A549 (cell line): ENCODE measurements around the gene JAG2. TPM values are rescaled to one million over a fixed set of nuclear protein-coding genes. Genes with fewer than 3 reads are reported as not detected.

Experiments
- ATAC-seq, 2 experiments: fragments of 200-7000 bp in 1 of 2; fragments of >200 bp in 1 of 2; cut with Nextera tagmentation in 1 of 2; cut with Tn5 transposase in 1 of 2; 3 replicates each; pipeline versions ENCODE4 v1.8.0 to v1.9.1; 2018 to 2020; ENCODE audit warnings: mild to moderate bottlenecking in 1 of 2, moderate library complexity in 1 of 2
- CTCF ChIA-PET: fragments of 300-600 bp; sonication (Branson Sonifier 250); formaldehyde crosslinking; extraction: SDS; loops from one replicate; lab custom pipeline; 2021; ENCODE audit warnings: antibody characterized with exemption, inconsistent platforms; lab: Yijun Ruan, JAX
- POLR2A ChIA-PET: fragments of 350-600 bp; formaldehyde crosslinking; extraction: SDS; loops from one replicate; lab custom pipeline; 2021; ENCODE audit warnings: antibody characterized with exemption, inconsistent platforms; lab: Yijun Ruan, JAX
- DNase-seq, 2 experiments: peaks; one replicate each; pipeline versions ENCODE4 v3.0.0 to v3.0.0-alpha.2; 2011 to 2016; ENCODE audit warnings: low read depth in 1 of 2, low spot score in 1 of 2
- FAIRE-seq: peaks from 2 replicates; lab custom pipeline; 2011; peaks lifted over from hg19 to GRCh38; lab: Jason Lieb, UNC
- H3K27ac ChIP-seq, 2 experiments: fragments of >200 bp; sonication (Bioruptor Twin); formaldehyde crosslinking; 3 replicates each; pipeline ENCODE4 v1.5.1; 2016 to 2017
- H3K4me1 ChIP-seq: fragments of >200 bp; sonication (Bioruptor Twin); formaldehyde crosslinking; 3 replicates; pipeline ENCODE4 v1.6.1; 2016
- H3K4me2 ChIP-seq: fragments of >200 bp; sonication (Bioruptor Twin); formaldehyde crosslinking; 3 replicates; pipeline ENCODE4 v1.6.1; 2016
- H3K4me3 ChIP-seq: fragments of >200 bp; sonication (Bioruptor Twin); formaldehyde crosslinking; 3 replicates; pipeline ENCODE4 v1.5.1; 2016
- H3K9me3 ChIP-seq: fragments of >200 bp; sonication (Bioruptor Twin); formaldehyde crosslinking; 3 replicates; pipeline ENCODE4 v1.6.1; 2016
- ATOH8 ChIP-seq: fragments of 250-450 bp; sonication (Bioruptor Pico); IDR thresholded peaks from 2 replicates; pipeline ENCODE4 v1.5.0; 2020; ENCODE audit warnings: low read depth, mild to moderate bottlenecking, moderate library complexity
- CBX2 ChIP-seq: fragments of 200-600 bp; sonication (generic); IDR thresholded peaks from 2 replicates; pipeline ENCODE4 v1.6.1; 2016; ENCODE audit warnings: low read depth, mild to moderate bottlenecking, borderline replicate concordance
- CEBPB ChIP-seq, 2 experiments: fragments of >200 bp in 1 of 2; sonication (Bioruptor Twin) in 1 of 2; formaldehyde crosslinking in 1 of 2; IDR thresholded peaks; 2 replicates each; pipeline ENCODE4 v1.6.1; 2012 to 2016
- CHD4 ChIP-seq: fragments of 200-600 bp; sonication (generic); IDR thresholded peaks from 2 replicates; pipeline ENCODE4 v1.6.1; 2016; ENCODE audit warnings: antibody characterized with exemption, mild to moderate bottlenecking, borderline replicate concordance
- CTCF ChIP-seq: fragments of >200 bp; sonication (Bioruptor Twin); formaldehyde crosslinking; IDR thresholded peaks from 3 replicates; pipeline ENCODE4 v1.5.1; 2016
- E2F6 ChIP-seq: IDR thresholded peaks from 2 replicates; pipeline ENCODE4 v1.6.1; 2012; ENCODE audit warnings: low read depth, borderline replicate concordance
- EHMT2 ChIP-seq: fragments of 200-600 bp; sonication (generic); IDR thresholded peaks from 2 replicates; pipeline ENCODE4 v1.6.1; 2016; ENCODE audit warnings: antibody characterized with exemption, low read depth, mild to moderate bottlenecking, moderate library complexity
- ELK1 ChIP-seq: fragments of 150-350 bp; IDR thresholded peaks from 2 replicates; pipeline ENCODE4 v1.6.1; 2014; ENCODE audit warnings: low read depth, mild to moderate bottlenecking, low read length
- EP300 ChIP-seq, 2 experiments: fragments of >200 bp; sonication (Bioruptor Twin); formaldehyde crosslinking; IDR thresholded peaks; 2 replicates in 1 of 2; 3 replicates in 1 of 2; pipeline ENCODE4 v1.6.1; 2016 to 2017
- FOXS1 ChIP-seq: fragments of 250-450 bp; sonication (Bioruptor Pico); IDR thresholded peaks from 2 replicates; pipeline ENCODE4 v1.5.0; 2020; ENCODE audit warnings: mild to moderate bottlenecking, moderate library complexity
- HEYL ChIP-seq: fragments of 250-450 bp; sonication (Bioruptor Pico); IDR thresholded peaks from 2 replicates; pipeline ENCODE4 v1.8.0; 2021; ENCODE audit warnings: mild to moderate bottlenecking, moderate library complexity
- HOXA7 ChIP-seq: fragments of 250-450 bp; sonication (Bioruptor Pico); IDR thresholded peaks from 2 replicates; pipeline ENCODE4 v1.5.0; 2020; ENCODE audit warnings: mild to moderate bottlenecking, moderate library complexity
- HOXB5 ChIP-seq: fragments of 250-450 bp; sonication (Bioruptor Pico); IDR thresholded peaks from 2 replicates; pipeline ENCODE4 v1.5.0; 2020; ENCODE audit warnings: mild to moderate bottlenecking, moderate library complexity
- KDM5A ChIP-seq: fragments of 200-600 bp; sonication (generic); IDR thresholded peaks from 2 replicates; pipeline ENCODE4 v1.6.1; 2016; ENCODE audit warnings: antibody characterized with exemption, mild to moderate bottlenecking
- MAFK ChIP-seq: fragments of 450-650 bp; IDR thresholded peaks from 2 replicates; pipeline ENCODE4 v1.6.1; 2014; ENCODE audit not compliant: partially characterized antibody
- MYC ChIP-seq: IDR thresholded peaks from 2 replicates; pipeline ENCODE4 v1.6.1; 2012; ENCODE audit warnings: mild to moderate bottlenecking, inconsistent platforms, low read length, improper control_type of control experiment, borderline replicate concordance
- NFE2L2 ChIP-seq: fragments of 150-350 bp; conservative IDR thresholded peaks from 2 replicates; pipeline ENCODE4 v1.6.1; 2014; ENCODE audit warnings: low read length
- NPAS2 ChIP-seq: fragments of 250-450 bp; sonication (Bioruptor Pico); IDR thresholded peaks from 2 replicates; pipeline ENCODE4 v1.8.0; 2022; ENCODE audit warnings: mild to moderate bottlenecking, moderate library complexity, borderline replicate concordance
- POLR2A ChIP-seq: IDR thresholded peaks from 2 replicates; pipeline ENCODE4 v1.6.1; 2012; ENCODE audit warnings: mild to moderate bottlenecking, low read length
- POLR2AphosphoS2 ChIP-seq: conservative IDR thresholded peaks from 2 replicates; pipeline ENCODE4 v1.6.1; 2012; ENCODE audit warnings: low read length, improper control_type of control experiment, inconsistent platforms
- RCOR1 ChIP-seq: fragments of 150-350 bp; IDR thresholded peaks from 2 replicates; pipeline ENCODE4 v1.6.1; 2014; ENCODE audit warnings: antibody characterized with exemption, low read length, low read depth
- REST ChIP-seq: fragments of 200-600 bp; sonication (generic); IDR thresholded peaks from 2 replicates; pipeline ENCODE4 v1.6.1; 2016; ENCODE audit warnings: antibody characterized with exemption, mild to moderate bottlenecking, moderate library complexity
- SMC3 ChIP-seq: fragments of >200 bp; sonication (Bioruptor Twin); formaldehyde crosslinking; IDR thresholded peaks from 3 replicates; pipeline ENCODE4 v1.6.1; 2018; ENCODE audit warnings: inconsistent platforms
- SREBF2 ChIP-seq: fragments of 450-650 bp; IDR thresholded peaks from 2 replicates; pipeline ENCODE4 v1.6.1; 2014; ENCODE audit warnings: mild to moderate bottlenecking, moderate library complexity
- ZNF302 ChIP-seq: fragments of 250-450 bp; sonication (Bioruptor Pico); IDR thresholded peaks from 2 replicates; pipeline ENCODE4 v1.9.0; 2021; ENCODE audit warnings: inconsistent platforms, mild to moderate bottlenecking, moderate library complexity
- WGBS: methylation state at CpG from one replicate; pipeline ENCODE4 v1.1.6; 2017; ENCODE audit errors: missing lambda C conversion rate; 5-methylcytosine and 5-hydroxymethylcytosine counted together
- polyA plus RNA-seq, 4 experiments: library from polyadenylated mRNA; depleted of rRNA in 3 of 4; stranded (reverse); fragments of >200 nt; fragmentation: RNase III in 1 of 4; extraction: RNeasy Plus Mini Kit Qiagen cat#74134 plus additional on column Dnase treatment in 1 of 4; gene quantifications; 2 replicates in 3 of 4; 3 replicates in 1 of 4; pipeline ENCODE4 v1.2.3, GENCODE V29; 2011 to 2017

The JAG2 gene
- polyA plus RNA-seq, 2 of the 4 experiments (the other 2 are of a cell fraction), result 5.9 to 20.4 TPM

GRCh38 chr14:105148604-105149145 is 19.9 kb downstream of the JAG2 start:
- H3K4me3 ChIP-seq, result no peak overlapping the region
- H3K9me3 ChIP-seq, result no peaks in the 10 kb centered on the region
- WGBS, result 91% methylated on average over 11 of the region's 27 CpGs
- POLR2A ChIA-PET, result no interaction called here
- DNase-seq (no peak), FAIRE-seq (no peak), ATAC-seq (no peak)
- H3K27ac ChIP-seq, result no peak overlapping the region
- no peaks in the 10 kb centered on the region for H3K4me1 ChIP-seq
- TF ChIP-seq CHD4 (no peak), RCOR1 (no peak), CTCF (no peak), NPAS2 (CRISPR knock-in tag) (no peak), MAFK (no peak), ATOH8 (CRISPR knock-in tag) (no peak), REST (no peak), CEBPB (IDR thresholded peaks at IDR 0.05) (no peak), FOXS1 (CRISPR knock-in tag) (no peak), SREBF2 (no peak), HOXA7 (no peak), NFE2L2 (no peak)
- H3K4me2 ChIP-seq, result no peak overlapping the region
- CTCF ChIA-PET, result interaction anchor here (0.6 kb wide), 1 partner anchor 20 kb away, joined by 3 read pairs; no protein-coding TSS in a partner anchor

- H3K27ac ChIP-seq, result no peak overlapping the region
- DNase-seq (no peak), ATAC-seq (no peak), FAIRE-seq (no peak)
- ChIA-PET POLR2A (no interaction called here), CTCF (no interaction called here)
- no peaks in the 10 kb centered on the region for H3K4me1 ChIP-seq
- H3K4me2 ChIP-seq, result no peak overlapping the region
- H3K9me3 ChIP-seq, result no peaks in the 10 kb centered on the region
- TF ChIP-seq HEYL (CRISPR knock-in tag) (no peak), POLR2AphosphoS2 (no peak), MAFK (no peak), CBX2 (no peak), POLR2A (no peak), E2F6 (no peak), MYC (no peak), ZNF302 (no peak), CHD4 (no peak), KDM5A (no peak), EHMT2 (no peak), ELK1 (no peak), EP300 (IDR thresholded peaks at IDR 0.05) (no peak), HOXB5 (no peak), SMC3 (no peak)
- 95% methylated on average over 30 of the region's 62 CpGs for WGBS
- H3K4me3 ChIP-seq, result no peak overlapping the region
These were observed 20.6 kb downstream of the JAG2 start for GRCh38 chr14:105147671-105148603.
